ENCODE results near the gene ARHGAP12. TPM values are rescaled to one million over a fixed set of nuclear protein-coding genes. Genes with fewer than 3 reads are reported as not detected.

Gene ARHGAP12
- total RNA-seq, 1 experiment from 2014 or later = 39.5 TPM

DNA sequence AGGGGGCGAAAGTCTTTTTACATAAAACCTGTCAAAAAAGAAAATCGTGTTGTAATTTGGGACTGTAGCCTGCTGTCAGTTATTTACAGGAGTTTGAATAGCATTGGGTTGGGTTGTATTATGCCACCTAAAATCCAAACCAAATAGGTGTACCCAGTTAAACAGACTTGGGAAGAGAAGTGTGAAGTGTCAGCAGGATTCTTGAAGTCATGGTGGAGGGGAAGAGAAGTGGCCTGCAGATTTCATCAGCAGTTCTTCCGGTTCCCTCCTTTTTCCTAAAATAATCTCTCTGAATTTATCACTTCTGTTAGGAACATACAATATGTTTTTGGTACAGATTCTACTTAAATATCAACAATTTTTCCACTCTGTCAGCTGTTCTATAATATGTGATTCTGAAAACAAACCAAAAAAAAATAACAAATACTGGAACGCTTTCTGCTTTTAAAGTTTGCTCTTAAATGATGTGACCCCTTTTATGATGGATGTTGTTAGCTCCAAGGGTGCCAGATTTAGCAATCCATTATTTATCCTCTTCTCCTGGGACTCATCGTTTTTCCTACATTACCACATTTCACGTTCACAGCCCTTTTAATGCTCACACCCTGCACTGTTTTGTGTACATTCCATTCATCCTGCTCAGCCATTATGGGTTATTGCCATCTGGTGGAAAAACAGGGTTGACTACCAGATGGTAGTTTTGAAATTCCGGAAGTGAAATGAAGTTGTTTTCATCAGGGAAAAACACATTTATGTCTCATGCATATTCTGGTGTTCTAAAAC lies 18.7 kb upstream of the ARHGAP12 start:
- ChIA-PET CTCF (interaction anchor here (1.4 kb wide), 2 partner anchors 85 to 264 kb away, joined by 3 read pairs; no protein-coding TSS in a partner anchor), POLR2A (no interaction called here)
- H3K27me3 Mint-ChIP-seq (ENCODE audit: low read depth) = 0 out of 2 replicates have a peak, but pooled peaks cover 3% of the 10 kb centered on the region
- H3K4me1 Mint-ChIP-seq = peaks cover 15% of the 10 kb centered on the region
- TF ChIP-seq FOXJ3 (CRISPR knock-in tag; IDR thresholded peaks at IDR 0.05; ENCODE audit: borderline replicate concordance) = no peak
- TF ChIP-seq, protein P1, sequence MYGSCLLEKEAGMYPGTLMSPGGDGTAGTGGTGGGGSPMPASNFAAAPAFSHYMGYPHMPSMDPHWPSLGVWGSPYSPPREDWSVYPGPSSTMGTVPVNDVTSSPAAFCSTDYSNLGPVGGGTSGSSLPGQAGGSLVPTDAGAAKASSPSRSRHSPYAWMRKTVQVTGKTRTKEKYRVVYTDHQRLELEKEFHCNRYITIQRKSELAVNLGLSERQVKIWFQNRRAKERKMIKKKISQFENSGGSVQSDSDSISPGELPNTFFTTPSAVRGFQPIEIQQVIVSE (CRISPR knock-in tag; IDR thresholded peaks at IDR 0.05; ENCODE audit: borderline replicate concordance) = no peak
- TF ChIP-seq, protein P2, sequence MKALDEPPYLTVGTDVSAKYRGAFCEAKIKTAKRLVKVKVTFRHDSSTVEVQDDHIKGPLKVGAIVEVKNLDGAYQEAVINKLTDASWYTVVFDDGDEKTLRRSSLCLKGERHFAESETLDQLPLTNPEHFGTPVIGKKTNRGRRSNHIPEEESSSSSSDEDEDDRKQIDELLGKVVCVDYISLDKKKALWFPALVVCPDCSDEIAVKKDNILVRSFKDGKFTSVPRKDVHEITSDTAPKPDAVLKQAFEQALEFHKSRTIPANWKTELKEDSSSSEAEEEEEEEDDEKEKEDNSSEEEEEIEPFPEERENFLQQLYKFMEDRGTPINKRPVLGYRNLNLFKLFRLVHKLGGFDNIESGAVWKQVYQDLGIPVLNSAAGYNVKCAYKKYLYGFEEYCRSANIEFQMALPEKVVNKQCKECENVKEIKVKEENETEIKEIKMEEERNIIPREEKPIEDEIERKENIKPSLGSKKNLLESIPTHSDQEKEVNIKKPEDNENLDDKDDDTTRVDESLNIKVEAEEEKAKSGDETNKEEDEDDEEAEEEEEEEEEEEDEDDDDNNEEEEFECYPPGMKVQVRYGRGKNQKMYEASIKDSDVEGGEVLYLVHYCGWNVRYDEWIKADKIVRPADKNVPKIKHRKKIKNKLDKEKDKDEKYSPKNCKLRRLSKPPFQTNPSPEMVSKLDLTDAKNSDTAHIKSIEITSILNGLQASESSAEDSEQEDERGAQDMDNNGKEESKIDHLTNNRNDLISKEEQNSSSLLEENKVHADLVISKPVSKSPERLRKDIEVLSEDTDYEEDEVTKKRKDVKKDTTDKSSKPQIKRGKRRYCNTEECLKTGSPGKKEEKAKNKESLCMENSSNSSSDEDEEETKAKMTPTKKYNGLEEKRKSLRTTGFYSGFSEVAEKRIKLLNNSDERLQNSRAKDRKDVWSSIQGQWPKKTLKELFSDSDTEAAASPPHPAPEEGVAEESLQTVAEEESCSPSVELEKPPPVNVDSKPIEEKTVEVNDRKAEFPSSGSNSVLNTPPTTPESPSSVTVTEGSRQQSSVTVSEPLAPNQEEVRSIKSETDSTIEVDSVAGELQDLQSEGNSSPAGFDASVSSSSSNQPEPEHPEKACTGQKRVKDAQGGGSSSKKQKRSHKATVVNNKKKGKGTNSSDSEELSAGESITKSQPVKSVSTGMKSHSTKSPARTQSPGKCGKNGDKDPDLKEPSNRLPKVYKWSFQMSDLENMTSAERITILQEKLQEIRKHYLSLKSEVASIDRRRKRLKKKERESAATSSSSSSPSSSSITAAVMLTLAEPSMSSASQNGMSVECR (CRISPR knock-in tag; IDR thresholded peaks at IDR 0.05; ENCODE audit: borderline replicate concordance) = no peak
- TF ChIP-seq ZNF219 (CRISPR knock-in tag; IDR thresholded peaks at IDR 0.05; ENCODE audit: borderline replicate concordance) = no peak
- TF ChIP-seq KAT7 (CRISPR knock-in tag; IDR thresholded peaks at IDR 0.05; ENCODE audit: borderline replicate concordance) = no peak
- TF ChIP-seq, protein P3, sequence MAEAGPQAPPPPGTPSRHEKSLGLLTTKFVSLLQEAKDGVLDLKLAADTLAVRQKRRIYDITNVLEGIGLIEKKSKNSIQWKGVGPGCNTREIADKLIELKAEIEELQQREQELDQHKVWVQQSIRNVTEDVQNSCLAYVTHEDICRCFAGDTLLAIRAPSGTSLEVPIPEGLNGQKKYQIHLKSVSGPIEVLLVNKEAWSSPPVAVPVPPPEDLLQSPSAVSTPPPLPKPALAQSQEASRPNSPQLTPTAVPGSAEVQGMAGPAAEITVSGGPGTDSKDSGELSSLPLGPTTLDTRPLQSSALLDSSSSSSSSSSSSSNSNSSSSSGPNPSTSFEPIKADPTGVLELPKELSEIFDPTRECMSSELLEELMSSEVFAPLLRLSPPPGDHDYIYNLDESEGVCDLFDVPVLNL (CRISPR knock-in tag; IDR thresholded peaks at IDR 0.05; ENCODE audit: borderline replicate concordance, low read depth) = no peak
- no peak for TF ChIP-seq NR1H2 (CRISPR knock-in tag; IDR thresholded peaks at IDR 0.05)
- TF ChIP-seq NFE2L1 (CRISPR knock-in tag; IDR thresholded peaks at IDR 0.05) = no peak
- TF ChIP-seq, protein P4, sequence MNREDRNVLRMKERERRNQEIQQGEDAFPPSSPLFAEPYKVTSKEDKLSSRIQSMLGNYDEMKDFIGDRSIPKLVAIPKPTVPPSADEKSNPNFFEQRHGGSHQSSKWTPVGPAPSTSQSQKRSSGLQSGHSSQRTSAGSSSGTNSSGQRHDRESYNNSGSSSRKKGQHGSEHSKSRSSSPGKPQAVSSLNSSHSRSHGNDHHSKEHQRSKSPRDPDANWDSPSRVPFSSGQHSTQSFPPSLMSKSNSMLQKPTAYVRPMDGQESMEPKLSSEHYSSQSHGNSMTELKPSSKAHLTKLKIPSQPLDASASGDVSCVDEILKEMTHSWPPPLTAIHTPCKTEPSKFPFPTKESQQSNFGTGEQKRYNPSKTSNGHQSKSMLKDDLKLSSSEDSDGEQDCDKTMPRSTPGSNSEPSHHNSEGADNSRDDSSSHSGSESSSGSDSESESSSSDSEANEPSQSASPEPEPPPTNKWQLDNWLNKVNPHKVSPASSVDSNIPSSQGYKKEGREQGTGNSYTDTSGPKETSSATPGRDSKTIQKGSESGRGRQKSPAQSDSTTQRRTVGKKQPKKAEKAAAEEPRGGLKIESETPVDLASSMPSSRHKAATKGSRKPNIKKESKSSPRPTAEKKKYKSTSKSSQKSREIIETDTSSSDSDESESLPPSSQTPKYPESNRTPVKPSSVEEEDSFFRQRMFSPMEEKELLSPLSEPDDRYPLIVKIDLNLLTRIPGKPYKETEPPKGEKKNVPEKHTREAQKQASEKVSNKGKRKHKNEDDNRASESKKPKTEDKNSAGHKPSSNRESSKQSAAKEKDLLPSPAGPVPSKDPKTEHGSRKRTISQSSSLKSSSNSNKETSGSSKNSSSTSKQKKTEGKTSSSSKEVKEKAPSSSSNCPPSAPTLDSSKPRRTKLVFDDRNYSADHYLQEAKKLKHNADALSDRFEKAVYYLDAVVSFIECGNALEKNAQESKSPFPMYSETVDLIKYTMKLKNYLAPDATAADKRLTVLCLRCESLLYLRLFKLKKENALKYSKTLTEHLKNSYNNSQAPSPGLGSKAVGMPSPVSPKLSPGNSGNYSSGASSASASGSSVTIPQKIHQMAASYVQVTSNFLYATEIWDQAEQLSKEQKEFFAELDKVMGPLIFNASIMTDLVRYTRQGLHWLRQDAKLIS (CRISPR knock-in tag; IDR thresholded peaks at IDR 0.05; ENCODE audit: borderline replicate concordance) = no peak
- no peak for TF ChIP-seq CBFB (CRISPR knock-in tag; IDR thresholded peaks at IDR 0.05; ENCODE audit: low read depth)
- TF ChIP-seq, protein P5, sequence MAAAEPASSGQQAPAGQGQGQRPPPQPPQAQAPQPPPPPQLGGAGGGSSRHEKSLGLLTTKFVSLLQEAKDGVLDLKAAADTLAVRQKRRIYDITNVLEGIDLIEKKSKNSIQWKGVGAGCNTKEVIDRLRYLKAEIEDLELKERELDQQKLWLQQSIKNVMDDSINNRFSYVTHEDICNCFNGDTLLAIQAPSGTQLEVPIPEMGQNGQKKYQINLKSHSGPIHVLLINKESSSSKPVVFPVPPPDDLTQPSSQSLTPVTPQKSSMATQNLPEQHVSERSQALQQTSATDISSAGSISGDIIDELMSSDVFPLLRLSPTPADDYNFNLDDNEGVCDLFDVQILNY (CRISPR knock-in tag; IDR thresholded peaks at IDR 0.05) = no peak
- TF ChIP-seq ZBTB21 (CRISPR knock-in tag; IDR thresholded peaks at IDR 0.05; ENCODE audit: borderline replicate concordance) = no peak
- no peak for TF ChIP-seq ZNF263 (CRISPR knock-in tag; IDR thresholded peaks at IDR 0.05; ENCODE audit: low read depth)
- no peak for TF ChIP-seq TP53 (CRISPR knock-in tag; IDR thresholded peaks at IDR 0.05)
- TF ChIP-seq FOXP1 (CRISPR knock-in tag; IDR thresholded peaks at IDR 0.05; ENCODE audit: borderline replicate concordance) = no peak
- no peak for TF ChIP-seq CREM (CRISPR knock-in tag; IDR thresholded peaks at IDR 0.05)
- TF ChIP-seq, protein P6, sequence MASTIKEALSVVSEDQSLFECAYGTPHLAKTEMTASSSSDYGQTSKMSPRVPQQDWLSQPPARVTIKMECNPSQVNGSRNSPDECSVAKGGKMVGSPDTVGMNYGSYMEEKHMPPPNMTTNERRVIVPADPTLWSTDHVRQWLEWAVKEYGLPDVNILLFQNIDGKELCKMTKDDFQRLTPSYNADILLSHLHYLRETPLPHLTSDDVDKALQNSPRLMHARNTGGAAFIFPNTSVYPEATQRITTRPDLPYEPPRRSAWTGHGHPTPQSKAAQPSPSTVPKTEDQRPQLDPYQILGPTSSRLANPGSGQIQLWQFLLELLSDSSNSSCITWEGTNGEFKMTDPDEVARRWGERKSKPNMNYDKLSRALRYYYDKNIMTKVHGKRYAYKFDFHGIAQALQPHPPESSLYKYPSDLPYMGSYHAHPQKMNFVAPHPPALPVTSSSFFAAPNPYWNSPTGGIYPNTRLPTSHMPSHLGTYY (CRISPR knock-in tag; IDR thresholded peaks at IDR 0.05) = no peak
- H3K4me3 Mint-ChIP-seq = no peak overlapping the region
- peaks cover 6% of the 10 kb centered on the region; the same call in 1 of the 2 replicates for H3K9me3 Mint-ChIP-seq
- H3K27ac Mint-ChIP-seq = no peak overlapping the region
- ATAC-seq (no peak), DNase-seq (ENCODE audit: low spot score) (no peak)
- H3K36me3 Mint-ChIP-seq = no peaks in the 10 kb centered on the region
